ENCODE results near the gene STARD3.

- no peak for TF ChIP-seq CTCF (IDR thresholded peaks at IDR 0.05; ENCODE audit: poor library complexity, severe bottlenecking)
- TF ChIP-seq POLR2AphosphoS5 (IDR thresholded peaks at IDR 0.05) = no peak
- TF ChIP-seq REST (IDR thresholded peaks at IDR 0.05; ENCODE audit: borderline replicate concordance) = no peak
- TF ChIP-seq TAF1 (IDR thresholded peaks at IDR 0.05; ENCODE audit: low read depth) = no peak
- TF ChIP-seq MXI1 (conservative IDR thresholded peaks at IDR 0.05; ENCODE audit: poor library complexity, severe bottlenecking) = no peak
- TF ChIP-seq EP300 (conservative IDR thresholded peaks at IDR 0.05; ENCODE audit: poor library complexity, severe bottlenecking) = no peak
- TF ChIP-seq RAD21 (conservative IDR thresholded peaks at IDR 0.05) = no peak
- no peak for TF ChIP-seq SMC3 (conservative IDR thresholded peaks at IDR 0.05; ENCODE audit: poor library complexity)
These were observed 34.2 kb upstream of the STARD3 start for GRCh38 chr17:39602533-39603303.

All from neural cell (in vitro differentiated cells).